Common myeloid progenitor, CD34-positive (primary cell): ENCODE data around the gene GRHL3.

Experiments used
- CTCF ChIA-PET: fragments of 350-600 bp; sonication (Branson Sonifier 250); formaldehyde crosslinking; loops from one replicate; lab custom pipeline; 2021; ENCODE audit warnings: antibody characterized with exemption; lab: Charles Lee
- POLR2A ChIA-PET: fragments of 350-600 bp; sonication (Branson Sonifier 250); formaldehyde crosslinking; loops from one replicate; lab custom pipeline; 2021; ENCODE audit warnings: antibody characterized with exemption; lab: Charles Lee
- DNase-seq, 3 donors: peaks; one replicate each; pipeline versions ENCODE4 v3.0.0 to v3.0.0-alpha.2; 2013
- H3K27ac ChIP-seq, 2 experiments: 1 replicate in 1 of 2; 2 replicates in 1 of 2; pipeline ENCODE4 v1.7.0; 2013; ENCODE audit warnings: inconsistent platforms in 2 of 2, low read length in 2 of 2, mild to moderate bottlenecking in 2 of 2, low read depth in 1 of 2, moderate library complexity in 1 of 2; ENCODE audit not compliant: severe bottlenecking in 2 of 2, insufficient read depth in 1 of 2, poor library complexity in 1 of 2
- H3K27me3 ChIP-seq, 5 experiments: replicated peaks in 2 of 5; 1 replicate in 3 of 5; 2 replicates in 2 of 5; pipeline versions ENCODE4 v1.6.1 to v1.7.0; 2013; ENCODE audit warnings: low read length in 4 of 5, mild to moderate bottlenecking in 2 of 5, moderate library complexity in 2 of 5, inconsistent platforms in 1 of 5; ENCODE audit not compliant: insufficient read depth in 5 of 5, control insufficient read depth in 4 of 5
- H3K36me3 ChIP-seq, 4 experiments: 1 replicate in 2 of 4; 2 replicates in 2 of 4; pipeline versions ENCODE4 v1.6.1 to v1.7.0; 2013; ENCODE audit warnings: low read length in 3 of 4, control low read depth in 1 of 4, mild to moderate bottlenecking in 1 of 4; ENCODE audit not compliant: control insufficient read depth in 4 of 4, insufficient read depth in 4 of 4
- H3K4me1 ChIP-seq, 4 experiments: 1 replicate in 3 of 4; 2 replicates in 1 of 4; pipeline versions ENCODE4 v1.6.1 to v1.7.1; 2013; ENCODE audit warnings: low read length in 3 of 4, mild to moderate bottlenecking in 3 of 4, control low read depth in 1 of 4, inconsistent platforms in 1 of 4, moderate library complexity in 1 of 4; ENCODE audit not compliant: control insufficient read depth in 4 of 4, insufficient read depth in 4 of 4; ENCODE audit errors: control extremely low read depth in 1 of 4
- H3K4me3 ChIP-seq, 7 experiments: 1 replicate in 4 of 7; 2 replicates in 3 of 7; pipeline versions ENCODE4 v1.5.1 to v1.7.0; 2013; ENCODE audit warnings: mild to moderate bottlenecking in 7 of 7, low read length in 6 of 7, moderate library complexity in 6 of 7, inconsistent platforms in 2 of 7, low read depth in 2 of 7, control low read depth in 1 of 7; ENCODE audit not compliant: insufficient read depth in 4 of 7, control insufficient read depth in 1 of 7; ENCODE audit errors: extremely low read depth in 1 of 7
- H3K9me3 ChIP-seq, 5 experiments: 1 replicate in 4 of 5; 2 replicates in 1 of 5; pipeline versions ENCODE4 v1.6.1 to v1.7.1; 2013; ENCODE audit warnings: low read length in 4 of 5, mild to moderate bottlenecking in 2 of 5, inconsistent platforms in 1 of 5, low read depth in 1 of 5, moderate library complexity in 1 of 5; ENCODE audit not compliant: control insufficient read depth in 4 of 5, insufficient read depth in 2 of 5; ENCODE audit errors: control extremely low read depth in 1 of 5
- WGBS: methylation state at CpG from one replicate; pipeline ENCODE4 v1.1.5; 2013; ENCODE audit not compliant: insufficient coverage; 5-methylcytosine and 5-hydroxymethylcytosine counted together

The GRHL3 gene

DNA sequence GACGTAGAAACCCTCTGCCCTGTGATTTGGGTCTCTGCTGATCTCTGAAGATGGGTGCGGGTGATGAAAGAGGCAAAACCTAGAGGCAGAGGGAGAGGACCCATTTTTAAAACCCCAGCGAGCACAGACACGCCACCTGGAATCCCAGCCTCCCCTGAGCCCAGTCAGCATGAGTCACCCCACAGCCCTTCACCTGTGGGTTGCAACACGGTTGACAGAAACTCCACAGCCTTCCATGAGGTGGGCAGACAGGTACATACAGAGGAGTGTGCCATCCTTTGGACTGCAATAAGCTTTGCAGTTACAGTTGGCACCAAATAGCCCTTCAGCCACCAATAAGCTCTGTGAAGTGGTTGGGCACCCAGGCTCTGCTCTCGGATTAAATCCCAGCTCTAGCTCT lies 2.1 kb upstream of the GRHL3 start:
- Histone ChIP-seq H3K4me3 (no peak overlapping the region), H3K4me1 (peaks cover 6 to 34% (median 28%) of the 10 kb centered on the region in 4 experiments), H3K36me3 (no peaks in the 10 kb centered on the region), H3K27ac (no peak overlapping the region), H3K9me3 (no peaks in the 10 kb centered on the region), H3K27me3 (peaks cover 6 to 48% (median 20%) of the 10 kb centered on the region in 5 experiments)
- 71% methylated on average over 4 of the region's 6 CpGs for WGBS
- POLR2A ChIA-PET = interaction anchor here (0.6 kb wide), 1 partner anchor 707 kb away, joined by 3 read pairs; no protein-coding TSS in a partner anchor
- CTCF ChIA-PET = interaction anchor here (0.6 to 1.3 kb wide), 4 partner anchors 11 to 169 kb away, joined by 3 to 4 read pairs (median 3); partner anchors contain the start of gene STPG1
- no peak for DNase-seq

GRCh38 chr1:24317956-24318614 lies 1.1 kb upstream of the GRHL3 start:
- Histone ChIP-seq H3K27ac (no peak overlapping the region), H3K27me3 (peaks cover 6 to 58% (median 25%) of the 10 kb centered on the region in 5 experiments), H3K9me3 (no peaks in the 10 kb centered on the region), H3K36me3 (no peaks in the 10 kb centered on the region), H3K4me1 (peaks cover 11 to 43% (median 36%) of the 10 kb centered on the region in 4 experiments), H3K4me3 (no peak overlapping the region)
- WGBS = no CpG with 5 or more reads among the region's 2 CpGs
- no peak for DNase-seq
- POLR2A ChIA-PET = no interaction called here
- CTCF ChIA-PET = interaction anchor here (0.9 to 4.4 kb wide), 4 partner anchors 12 to 95 kb away, joined by 3 to 20 read pairs (median 3); partner anchors contain the start of gene STPG1

GRCh38 chr1:24318615-24319311 lies 394 bp upstream of the GRHL3 start:
- Histone ChIP-seq H3K36me3 (no peaks in the 10 kb centered on the region), H3K9me3 (no peaks in the 10 kb centered on the region), H3K27ac (no peak overlapping the region), H3K4me1 (peaks cover 12 to 45% (median 36%) of the 10 kb centered on the region in 4 experiments), H3K4me3 (peak overlapping the region in 1 of 7 experiments; percentile 26), H3K27me3 (peaks cover 6 to 65% (median 30%) of the 10 kb centered on the region in 5 experiments)
- no CpG with 5 or more reads among the region's 5 CpGs for WGBS
- POLR2A ChIA-PET = no interaction called here
- DNase-seq = peak in 2 of 3 donors; percentile 28 to 48
- CTCF ChIA-PET = interaction anchor here (0.9 to 4.4 kb wide), 2 partner anchors 12 to 73 kb away, joined by 3 to 20 read pairs; no protein-coding TSS in a partner anchor

- no peak overlapping the region for H3K4me3 ChIP-seq
- no peaks in the 10 kb centered on the region for H3K9me3 ChIP-seq
- no peak overlapping the region for H3K27ac ChIP-seq
- H3K36me3 ChIP-seq = no peaks in the 10 kb centered on the region
- H3K4me1 ChIP-seq = peaks cover 12 to 45% (median 36%) of the 10 kb centered on the region in 4 experiments
- CTCF ChIA-PET = interaction anchor here (1.2 to 4.4 kb wide), 5 partner anchors 10 to 122 kb away, joined by 4 to 20 read pairs (median 4); no protein-coding TSS in a partner anchor
- peaks cover 6 to 76% (median 34%) of the 10 kb centered on the region in 5 experiments for H3K27me3 ChIP-seq
- 82% methylated on average over 1 of the region's 1 CpG for WGBS
- DNase-seq = no peak
- POLR2A ChIA-PET = no interaction called here
Measured at GRCh38 chr1:24319962-24320361, 805 bp downstream of the GRHL3 start.

DNA sequence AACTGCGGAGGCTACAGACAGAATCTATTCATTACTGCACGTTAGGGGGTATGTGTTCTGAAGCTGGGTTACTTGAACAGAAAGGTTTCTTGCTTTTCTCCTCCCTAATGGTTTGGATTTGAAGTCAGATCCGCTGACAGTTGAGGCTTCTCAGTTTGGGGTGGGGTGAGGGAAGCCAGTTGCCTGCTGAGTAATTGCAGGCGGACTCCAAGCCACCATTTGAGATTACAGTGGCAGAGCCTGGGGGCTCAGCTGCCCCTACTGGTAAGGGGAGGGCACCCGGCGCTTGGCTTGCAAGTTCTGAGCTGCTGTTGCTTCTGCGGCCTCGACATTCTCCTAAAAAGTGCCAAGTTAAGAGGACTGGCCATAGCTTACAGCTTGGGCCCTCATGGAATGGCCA lies 2.0 kb downstream of the GRHL3 start:
- WGBS = 80% methylated on average over 8 of the region's 8 CpGs

DNA sequence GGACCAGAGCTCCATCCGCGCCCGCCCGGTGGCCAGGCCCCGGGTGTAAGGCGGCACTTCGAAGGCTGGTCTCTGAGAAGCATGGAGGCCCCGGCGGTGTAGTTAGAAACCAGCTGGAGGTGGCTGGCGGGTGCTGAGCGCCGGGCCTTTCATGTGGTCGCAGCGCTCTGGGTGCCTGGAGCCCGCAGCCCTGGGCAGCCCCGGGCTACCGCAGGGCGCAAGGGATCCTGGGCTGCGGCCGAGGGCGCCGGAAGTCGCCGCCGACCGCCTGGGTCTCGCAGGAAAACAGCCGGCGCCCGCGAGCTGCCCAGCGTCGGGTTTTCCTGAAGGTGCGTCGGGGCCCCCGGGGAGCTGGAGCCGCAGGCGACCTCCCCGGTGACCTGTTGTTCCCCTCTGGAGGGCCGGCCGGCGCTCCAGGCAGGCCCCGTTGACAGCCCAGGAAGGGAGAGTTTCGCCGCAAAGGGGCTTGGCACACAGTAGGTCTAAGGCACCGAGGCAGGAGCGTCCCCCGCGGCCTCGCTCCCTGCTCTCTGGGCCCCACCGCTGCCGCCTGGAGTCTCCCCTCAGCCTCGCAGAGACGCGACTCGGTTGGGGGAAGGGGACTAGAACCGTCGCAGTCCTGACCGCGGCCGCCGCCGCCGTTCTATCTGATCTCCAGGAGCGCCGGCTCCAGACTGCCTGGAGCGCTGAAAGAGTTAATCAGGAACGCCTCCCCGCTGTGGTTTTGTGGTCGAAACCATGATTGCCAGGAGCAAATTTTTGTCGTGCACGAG lies 2.7 kb downstream of the GRHL3 start:
- peak overlapping the region; percentile 18 to 71 (median 56) for H3K4me3 ChIP-seq
- peak; percentile 80 to 94 (median 93) for DNase-seq
- ChIA-PET CTCF (interaction anchor here (0.6 to 4.4 kb wide), 6 partner anchors 9 to 123 kb away, joined by 3 to 20 read pairs (median 4); no protein-coding TSS in a partner anchor), POLR2A (no interaction called here)
- peaks cover 12 to 49% (median 36%) of the 10 kb centered on the region in 4 experiments for H3K4me1 ChIP-seq
- H3K27me3 ChIP-seq = peaks cover 6 to 90% (median 40%) of the 10 kb centered on the region in 5 experiments
- no peaks in the 10 kb centered on the region for H3K36me3 ChIP-seq
- H3K9me3 ChIP-seq = no peaks in the 10 kb centered on the region
- WGBS = 3% methylated on average over 53 of the region's 72 CpGs
- no peak overlapping the region for H3K27ac ChIP-seq

More for the DNA sequence above, 2.0 kb downstream of the GRHL3 start:
- Histone ChIP-seq H3K4me3 (peak overlapping the region in 5 of 7 experiments; percentile 39 to 71 (median 61)), H3K9me3 (no peaks in the 10 kb centered on the region), H3K27ac (no peak overlapping the region), H3K27me3 (peaks cover 6 to 84% (median 37%) of the 10 kb centered on the region in 5 experiments), H3K4me1 (peaks cover 12 to 49% (median 36%) of the 10 kb centered on the region in 4 experiments), H3K36me3 (no peaks in the 10 kb centered on the region)
- ChIA-PET CTCF (interaction anchor here (0.6 to 4.4 kb wide), 6 partner anchors 10 to 122 kb away, joined by 3 to 20 read pairs (median 4); no protein-coding TSS in a partner anchor), POLR2A (no interaction called here)
- peak in 2 of 3 donors; percentile 40 to 59 for DNase-seq
